ENCODE results near the gene COX20. TPM values are rescaled to one million over a fixed set of nuclear protein-coding genes. Genes with fewer than 3 reads are reported as not detected.

COX20 gene
- total RNA-seq, 1 experiment from 2014 or later, result 33.1 TPM

DNA sequence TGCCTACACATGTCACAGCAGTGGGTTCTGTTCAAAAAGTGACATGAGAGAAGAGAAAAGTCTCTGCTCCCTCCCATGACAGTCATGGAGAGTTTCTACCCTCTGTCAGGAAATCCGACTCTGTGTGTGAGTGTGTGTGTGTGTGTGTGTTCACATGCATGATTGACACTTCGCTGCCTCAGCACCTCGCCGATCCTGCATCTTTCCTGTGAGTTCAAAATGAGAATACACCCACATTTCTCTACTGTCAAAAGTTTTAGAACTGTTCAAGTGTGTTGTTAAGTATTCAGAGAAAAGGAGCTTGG is 46.2 kb upstream of the COX20 start:
- POLR2A ChIA-PET, result interaction anchor here (0.9 to 1.0 kb wide), 2 partner anchors 22 to 137 kb away, joined by 3 to 4 read pairs; no protein-coding TSS in a partner anchor

More for the DNA sequence above, 46.2 kb upstream of the COX20 start:
- no peak for ATAC-seq
- no peaks in the 10 kb centered on the region for H3K36me3 Mint-ChIP-seq
- H3K4me1 Mint-ChIP-seq, result peaks cover 24% of the 10 kb centered on the region
- no peak overlapping the region for H3K4me3 Mint-ChIP-seq
- no peak overlapping the region for H3K27ac Mint-ChIP-seq
- DNase-seq (ENCODE audit: low spot score), result no peak
- CTCF ChIA-PET, result interaction anchor here (1.0 kb wide), 1 partner anchor 13 kb away, joined by 3 read pairs; no protein-coding TSS in a partner anchor
- no peaks in the 10 kb centered on the region; the same call in 1 of the 2 replicates for H3K9me3 Mint-ChIP-seq
- TF ChIP-seq NR1H2 (CRISPR knock-in tag; IDR thresholded peaks at IDR 0.05) (no peak), TEAD1 (CRISPR knock-in tag; IDR thresholded peaks at IDR 0.05) (no peak), CBFB (CRISPR knock-in tag; IDR thresholded peaks at IDR 0.05; ENCODE audit: low read depth) (no peak), EMX1 (CRISPR knock-in tag; IDR thresholded peaks at IDR 0.05) (no peak), NR3C1 (CRISPR knock-in tag; conservative IDR thresholded peaks at IDR 0.05; ENCODE audit: low read depth) (no peak), MXD4 (CRISPR knock-in tag; IDR thresholded peaks at IDR 0.05; ENCODE audit: borderline replicate concordance) (no peak), IRF2 (CRISPR knock-in tag; IDR thresholded peaks at IDR 0.05; ENCODE audit: borderline replicate concordance, low read depth) (no peak), CREB1 (CRISPR knock-in tag; IDR thresholded peaks at IDR 0.05) (no peak), ZNF263 (CRISPR knock-in tag; IDR thresholded peaks at IDR 0.05; ENCODE audit: low read depth) (no peak)
- TF ChIP-seq, protein P1, sequence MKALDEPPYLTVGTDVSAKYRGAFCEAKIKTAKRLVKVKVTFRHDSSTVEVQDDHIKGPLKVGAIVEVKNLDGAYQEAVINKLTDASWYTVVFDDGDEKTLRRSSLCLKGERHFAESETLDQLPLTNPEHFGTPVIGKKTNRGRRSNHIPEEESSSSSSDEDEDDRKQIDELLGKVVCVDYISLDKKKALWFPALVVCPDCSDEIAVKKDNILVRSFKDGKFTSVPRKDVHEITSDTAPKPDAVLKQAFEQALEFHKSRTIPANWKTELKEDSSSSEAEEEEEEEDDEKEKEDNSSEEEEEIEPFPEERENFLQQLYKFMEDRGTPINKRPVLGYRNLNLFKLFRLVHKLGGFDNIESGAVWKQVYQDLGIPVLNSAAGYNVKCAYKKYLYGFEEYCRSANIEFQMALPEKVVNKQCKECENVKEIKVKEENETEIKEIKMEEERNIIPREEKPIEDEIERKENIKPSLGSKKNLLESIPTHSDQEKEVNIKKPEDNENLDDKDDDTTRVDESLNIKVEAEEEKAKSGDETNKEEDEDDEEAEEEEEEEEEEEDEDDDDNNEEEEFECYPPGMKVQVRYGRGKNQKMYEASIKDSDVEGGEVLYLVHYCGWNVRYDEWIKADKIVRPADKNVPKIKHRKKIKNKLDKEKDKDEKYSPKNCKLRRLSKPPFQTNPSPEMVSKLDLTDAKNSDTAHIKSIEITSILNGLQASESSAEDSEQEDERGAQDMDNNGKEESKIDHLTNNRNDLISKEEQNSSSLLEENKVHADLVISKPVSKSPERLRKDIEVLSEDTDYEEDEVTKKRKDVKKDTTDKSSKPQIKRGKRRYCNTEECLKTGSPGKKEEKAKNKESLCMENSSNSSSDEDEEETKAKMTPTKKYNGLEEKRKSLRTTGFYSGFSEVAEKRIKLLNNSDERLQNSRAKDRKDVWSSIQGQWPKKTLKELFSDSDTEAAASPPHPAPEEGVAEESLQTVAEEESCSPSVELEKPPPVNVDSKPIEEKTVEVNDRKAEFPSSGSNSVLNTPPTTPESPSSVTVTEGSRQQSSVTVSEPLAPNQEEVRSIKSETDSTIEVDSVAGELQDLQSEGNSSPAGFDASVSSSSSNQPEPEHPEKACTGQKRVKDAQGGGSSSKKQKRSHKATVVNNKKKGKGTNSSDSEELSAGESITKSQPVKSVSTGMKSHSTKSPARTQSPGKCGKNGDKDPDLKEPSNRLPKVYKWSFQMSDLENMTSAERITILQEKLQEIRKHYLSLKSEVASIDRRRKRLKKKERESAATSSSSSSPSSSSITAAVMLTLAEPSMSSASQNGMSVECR (CRISPR knock-in tag; IDR thresholded peaks at IDR 0.05; ENCODE audit: borderline replicate concordance), result no peak
- TF ChIP-seq, protein P2, sequence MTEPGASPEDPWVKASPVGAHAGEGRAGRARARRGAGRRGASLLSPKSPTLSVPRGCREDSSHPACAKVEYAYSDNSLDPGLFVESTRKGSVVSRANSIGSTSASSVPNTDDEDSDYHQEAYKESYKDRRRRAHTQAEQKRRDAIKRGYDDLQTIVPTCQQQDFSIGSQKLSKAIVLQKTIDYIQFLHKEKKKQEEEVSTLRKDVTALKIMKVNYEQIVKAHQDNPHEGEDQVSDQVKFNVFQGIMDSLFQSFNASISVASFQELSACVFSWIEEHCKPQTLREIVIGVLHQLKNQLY (CRISPR knock-in tag; IDR thresholded peaks at IDR 0.05), result no peak
- TF ChIP-seq, protein P3, sequence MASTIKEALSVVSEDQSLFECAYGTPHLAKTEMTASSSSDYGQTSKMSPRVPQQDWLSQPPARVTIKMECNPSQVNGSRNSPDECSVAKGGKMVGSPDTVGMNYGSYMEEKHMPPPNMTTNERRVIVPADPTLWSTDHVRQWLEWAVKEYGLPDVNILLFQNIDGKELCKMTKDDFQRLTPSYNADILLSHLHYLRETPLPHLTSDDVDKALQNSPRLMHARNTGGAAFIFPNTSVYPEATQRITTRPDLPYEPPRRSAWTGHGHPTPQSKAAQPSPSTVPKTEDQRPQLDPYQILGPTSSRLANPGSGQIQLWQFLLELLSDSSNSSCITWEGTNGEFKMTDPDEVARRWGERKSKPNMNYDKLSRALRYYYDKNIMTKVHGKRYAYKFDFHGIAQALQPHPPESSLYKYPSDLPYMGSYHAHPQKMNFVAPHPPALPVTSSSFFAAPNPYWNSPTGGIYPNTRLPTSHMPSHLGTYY (CRISPR knock-in tag; IDR thresholded peaks at IDR 0.05), result no peak
- TF ChIP-seq, protein P4, sequence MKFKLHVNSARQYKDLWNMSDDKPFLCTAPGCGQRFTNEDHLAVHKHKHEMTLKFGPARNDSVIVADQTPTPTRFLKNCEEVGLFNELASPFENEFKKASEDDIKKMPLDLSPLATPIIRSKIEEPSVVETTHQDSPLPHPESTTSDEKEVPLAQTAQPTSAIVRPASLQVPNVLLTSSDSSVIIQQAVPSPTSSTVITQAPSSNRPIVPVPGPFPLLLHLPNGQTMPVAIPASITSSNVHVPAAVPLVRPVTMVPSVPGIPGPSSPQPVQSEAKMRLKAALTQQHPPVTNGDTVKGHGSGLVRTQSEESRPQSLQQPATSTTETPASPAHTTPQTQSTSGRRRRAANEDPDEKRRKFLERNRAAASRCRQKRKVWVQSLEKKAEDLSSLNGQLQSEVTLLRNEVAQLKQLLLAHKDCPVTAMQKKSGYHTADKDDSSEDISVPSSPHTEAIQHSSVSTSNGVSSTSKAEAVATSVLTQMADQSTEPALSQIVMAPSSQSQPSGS (CRISPR knock-in tag; IDR thresholded peaks at IDR 0.05; ENCODE audit: borderline replicate concordance, low read depth), result no peak
- TF ChIP-seq, protein P5, sequence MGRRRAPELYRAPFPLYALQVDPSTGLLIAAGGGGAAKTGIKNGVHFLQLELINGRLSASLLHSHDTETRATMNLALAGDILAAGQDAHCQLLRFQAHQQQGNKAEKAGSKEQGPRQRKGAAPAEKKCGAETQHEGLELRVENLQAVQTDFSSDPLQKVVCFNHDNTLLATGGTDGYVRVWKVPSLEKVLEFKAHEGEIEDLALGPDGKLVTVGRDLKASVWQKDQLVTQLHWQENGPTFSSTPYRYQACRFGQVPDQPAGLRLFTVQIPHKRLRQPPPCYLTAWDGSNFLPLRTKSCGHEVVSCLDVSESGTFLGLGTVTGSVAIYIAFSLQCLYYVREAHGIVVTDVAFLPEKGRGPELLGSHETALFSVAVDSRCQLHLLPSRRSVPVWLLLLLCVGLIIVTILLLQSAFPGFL (CRISPR knock-in tag; IDR thresholded peaks at IDR 0.05; ENCODE audit: borderline replicate concordance), result no peak
- TF ChIP-seq, protein P6, sequence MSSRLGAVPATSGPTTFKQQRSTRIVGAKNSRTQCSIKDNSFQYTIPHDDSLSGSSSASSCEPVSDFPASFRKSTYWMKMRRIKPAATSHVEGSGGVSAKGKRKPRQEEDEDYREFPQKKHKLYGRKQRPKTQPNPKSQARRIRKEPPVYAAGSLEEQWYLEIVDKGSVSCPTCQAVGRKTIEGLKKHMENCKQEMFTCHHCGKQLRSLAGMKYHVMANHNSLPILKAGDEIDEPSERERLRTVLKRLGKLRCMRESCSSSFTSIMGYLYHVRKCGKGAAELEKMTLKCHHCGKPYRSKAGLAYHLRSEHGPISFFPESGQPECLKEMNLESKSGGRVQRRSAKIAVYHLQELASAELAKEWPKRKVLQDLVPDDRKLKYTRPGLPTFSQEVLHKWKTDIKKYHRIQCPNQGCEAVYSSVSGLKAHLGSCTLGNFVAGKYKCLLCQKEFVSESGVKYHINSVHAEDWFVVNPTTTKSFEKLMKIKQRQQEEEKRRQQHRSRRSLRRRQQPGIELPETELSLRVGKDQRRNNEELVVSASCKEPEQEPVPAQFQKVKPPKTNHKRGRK (CRISPR knock-in tag; IDR thresholded peaks at IDR 0.05; ENCODE audit: borderline replicate concordance), result no peak
- TF ChIP-seq, protein P7, sequence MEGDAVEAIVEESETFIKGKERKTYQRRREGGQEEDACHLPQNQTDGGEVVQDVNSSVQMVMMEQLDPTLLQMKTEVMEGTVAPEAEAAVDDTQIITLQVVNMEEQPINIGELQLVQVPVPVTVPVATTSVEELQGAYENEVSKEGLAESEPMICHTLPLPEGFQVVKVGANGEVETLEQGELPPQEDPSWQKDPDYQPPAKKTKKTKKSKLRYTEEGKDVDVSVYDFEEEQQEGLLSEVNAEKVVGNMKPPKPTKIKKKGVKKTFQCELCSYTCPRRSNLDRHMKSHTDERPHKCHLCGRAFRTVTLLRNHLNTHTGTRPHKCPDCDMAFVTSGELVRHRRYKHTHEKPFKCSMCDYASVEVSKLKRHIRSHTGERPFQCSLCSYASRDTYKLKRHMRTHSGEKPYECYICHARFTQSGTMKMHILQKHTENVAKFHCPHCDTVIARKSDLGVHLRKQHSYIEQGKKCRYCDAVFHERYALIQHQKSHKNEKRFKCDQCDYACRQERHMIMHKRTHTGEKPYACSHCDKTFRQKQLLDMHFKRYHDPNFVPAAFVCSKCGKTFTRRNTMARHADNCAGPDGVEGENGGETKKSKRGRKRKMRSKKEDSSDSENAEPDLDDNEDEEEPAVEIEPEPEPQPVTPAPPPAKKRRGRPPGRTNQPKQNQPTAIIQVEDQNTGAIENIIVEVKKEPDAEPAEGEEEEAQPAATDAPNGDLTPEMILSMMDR (IDR thresholded peaks at IDR 0.05), result no peak
- TF ChIP-seq, protein P8, sequence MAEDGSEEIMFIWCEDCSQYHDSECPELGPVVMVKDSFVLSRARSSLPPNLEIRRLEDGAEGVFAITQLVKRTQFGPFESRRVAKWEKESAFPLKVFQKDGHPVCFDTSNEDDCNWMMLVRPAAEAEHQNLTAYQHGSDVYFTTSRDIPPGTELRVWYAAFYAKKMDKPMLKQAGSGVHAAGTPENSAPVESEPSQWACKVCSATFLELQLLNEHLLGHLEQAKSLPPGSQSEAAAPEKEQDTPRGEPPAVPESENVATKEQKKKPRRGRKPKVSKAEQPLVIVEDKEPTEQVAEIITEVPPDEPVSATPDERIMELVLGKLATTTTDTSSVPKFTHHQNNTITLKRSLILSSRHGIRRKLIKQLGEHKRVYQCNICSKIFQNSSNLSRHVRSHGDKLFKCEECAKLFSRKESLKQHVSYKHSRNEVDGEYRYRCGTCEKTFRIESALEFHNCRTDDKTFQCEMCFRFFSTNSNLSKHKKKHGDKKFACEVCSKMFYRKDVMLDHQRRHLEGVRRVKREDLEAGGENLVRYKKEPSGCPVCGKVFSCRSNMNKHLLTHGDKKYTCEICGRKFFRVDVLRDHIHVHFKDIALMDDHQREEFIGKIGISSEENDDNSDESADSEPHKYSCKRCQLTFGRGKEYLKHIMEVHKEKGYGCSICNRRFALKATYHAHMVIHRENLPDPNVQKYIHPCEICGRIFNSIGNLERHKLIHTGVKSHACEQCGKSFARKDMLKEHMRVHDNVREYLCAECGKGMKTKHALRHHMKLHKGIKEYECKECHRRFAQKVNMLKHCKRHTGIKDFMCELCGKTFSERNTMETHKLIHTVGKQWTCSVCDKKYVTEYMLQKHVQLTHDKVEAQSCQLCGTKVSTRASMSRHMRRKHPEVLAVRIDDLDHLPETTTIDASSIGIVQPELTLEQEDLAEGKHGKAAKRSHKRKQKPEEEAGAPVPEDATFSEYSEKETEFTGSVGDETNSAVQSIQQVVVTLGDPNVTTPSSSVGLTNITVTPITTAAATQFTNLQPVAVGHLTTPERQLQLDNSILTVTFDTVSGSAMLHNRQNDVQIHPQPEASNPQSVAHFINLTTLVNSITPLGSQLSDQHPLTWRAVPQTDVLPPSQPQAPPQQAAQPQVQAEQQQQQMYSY (CRISPR knock-in tag; IDR thresholded peaks at IDR 0.05), result no peak
- H3K27me3 Mint-ChIP-seq (ENCODE audit: low read depth), result no peaks in the 10 kb centered on the region
